HG03175 (cell line): ENCODE results near the gene PRADC1.
"Not testable (repeated sequence)": the region's sequence is repeated elsewhere in the genome, so short reads cannot be mapped to it uniquely, and the experiment has no call there.

ENCODE experiments used
- ATAC-seq: cut with Tn5 transposase; IDR thresholded peaks from one replicate; pipeline ENCODE4 v1.9.1; 2021; ENCODE audit warnings: mild to moderate bottlenecking, moderate library complexity; ENCODE audit not compliant: unreplicated experiment

PRADC1 gene

GRCh38 chr2:73205611-73206010, 27.4 kb downstream of the PRADC1 start:
- ATAC-seq = no peak

GRCh38 chr2:73203055-73203681, 29.9 kb downstream of the PRADC1 start:
- no peak for ATAC-seq

DNA sequence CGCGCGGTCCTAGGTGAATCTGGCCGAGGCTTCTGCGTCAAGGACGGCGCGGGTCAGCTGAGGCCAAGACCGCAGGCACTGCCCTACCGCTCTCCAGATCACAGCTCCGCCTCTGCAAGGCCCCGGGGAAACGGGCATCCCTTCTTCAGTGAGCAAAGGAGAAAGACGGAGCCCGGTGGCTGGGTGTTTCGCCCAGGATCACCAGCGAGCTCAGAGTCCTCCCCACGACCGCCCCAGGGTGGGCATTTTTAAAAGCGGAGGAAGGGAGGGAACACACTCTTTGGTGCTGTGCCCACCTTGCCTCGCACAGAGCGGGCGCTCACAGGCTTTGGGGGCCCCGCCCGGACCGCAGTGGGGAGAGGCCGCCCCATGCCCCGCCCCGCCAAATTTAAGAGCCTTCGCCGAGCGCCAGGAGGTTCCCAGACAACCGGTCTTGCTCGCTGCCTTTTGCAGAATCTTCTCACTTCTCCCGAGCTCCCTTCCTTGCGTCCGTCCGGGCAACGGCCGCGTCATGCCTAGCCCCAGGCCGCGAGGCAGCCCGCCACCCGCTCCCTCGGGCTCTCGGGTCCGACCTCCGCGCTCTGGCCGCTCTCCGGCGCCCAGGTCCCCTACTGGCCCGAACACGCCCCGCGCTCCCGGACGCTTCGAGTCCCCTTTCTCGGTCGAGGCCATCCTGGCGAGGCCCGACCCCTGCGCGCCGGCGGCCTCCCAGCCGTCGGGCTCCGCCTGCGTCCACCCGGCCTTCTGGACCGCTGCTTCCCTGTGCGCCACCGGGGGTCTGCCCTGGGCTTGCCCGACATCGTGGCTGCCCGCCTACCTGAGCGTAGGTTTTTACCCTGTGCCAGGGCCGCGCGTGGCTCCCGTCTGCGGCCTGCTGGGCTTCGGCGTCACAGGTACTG, 30.6 kb downstream of the PRADC1 start, which contains the start of gene NOTO:
Gene NOTO (plus strand): TSS at position 419 of the 899 bp plus-strand sequence. CDS start 93 bp downstream, at position 512.
- ATAC-seq = no peak

DNA sequence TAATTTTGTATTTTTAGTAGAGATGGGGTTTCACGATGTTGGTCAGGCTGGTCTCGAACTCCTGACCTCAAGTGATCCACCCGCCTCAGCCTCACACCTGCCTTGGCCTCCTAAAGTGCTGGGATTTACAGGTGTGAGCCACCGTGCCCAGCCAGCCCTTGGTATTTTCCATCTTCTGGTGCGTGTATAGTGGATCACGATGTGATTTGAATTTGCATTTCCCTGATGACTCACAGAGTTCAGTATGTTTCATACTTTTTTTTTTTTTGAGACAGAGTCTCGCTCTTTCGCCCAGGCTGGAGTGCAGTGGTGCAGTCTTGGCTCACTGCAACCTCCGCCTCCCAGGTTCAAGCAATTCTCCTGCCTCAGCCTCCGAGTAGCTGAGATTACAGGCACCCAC, 32.8 kb downstream of the PRADC1 start:
- ATAC-seq = not testable (repeated sequence)

GRCh38 chr2:73197579-73197978, 35.5 kb downstream of the PRADC1 start:
- ATAC-seq = no peak

- ATAC-seq = no peak
Measured at GRCh38 chr2:73187549-73187948, 45.5 kb downstream of the PRADC1 start.

- no peak for ATAC-seq
Measured at GRCh38 chr2:73185965-73186364, 47.1 kb downstream of the PRADC1 start.
